HEK293 (cell line): ENCODE measurements around the gene HOXB8.

Experiments used
- GLI2 ChIP-seq: fragments of 450-650 bp; formaldehyde crosslinking; IDR thresholded peaks from 2 replicates; pipeline ENCODE4; 2017; ENCODE audit warnings: missing biosample characterization, missing genetic modification characterization, low read depth, borderline replicate concordance
- HIC1 ChIP-seq: fragments of 450-650 bp; formaldehyde crosslinking; IDR thresholded peaks from 2 replicates; pipeline ENCODE4 v1.5.1; 2016; ENCODE audit warnings: missing biosample characterization, missing genetic modification characterization
- MZF1 ChIP-seq: fragments of 450-650 bp; formaldehyde crosslinking; IDR thresholded peaks from 2 replicates; pipeline ENCODE4 v1.5.1; 2017; ENCODE audit warnings: missing biosample characterization, missing genetic modification characterization, borderline replicate concordance
- OSR2 ChIP-seq: fragments of 450-650 bp; formaldehyde crosslinking; IDR thresholded peaks from 2 replicates; pipeline ENCODE4 v1.5.1; 2016; ENCODE audit warnings: missing biosample characterization, missing genetic modification characterization
- OVOL3 ChIP-seq: fragments of 450-650 bp; formaldehyde crosslinking; IDR thresholded peaks from 2 replicates; pipeline ENCODE4 v1.5.1; 2016; ENCODE audit warnings: missing biosample characterization, missing genetic modification characterization
- PATZ1 ChIP-seq: fragments of 450-650 bp; formaldehyde crosslinking; IDR thresholded peaks from 2 replicates; pipeline ENCODE4 v1.5.1; 2016; ENCODE audit warnings: missing biosample characterization, missing genetic modification characterization
- RBAK ChIP-seq: fragments of 450-650 bp; formaldehyde crosslinking; IDR thresholded peaks from 2 replicates; pipeline ENCODE4 v1.5.1; 2016; ENCODE audit warnings: missing biosample characterization, missing genetic modification characterization
- SALL2 ChIP-seq: fragments of 450-650 bp; formaldehyde crosslinking; IDR thresholded peaks from 2 replicates; pipeline ENCODE4 v1.5.0; 2017; ENCODE audit warnings: missing biosample characterization, mild to moderate bottlenecking, missing genetic modification characterization, borderline replicate concordance
- SP3 ChIP-seq: fragments of 450-650 bp; formaldehyde crosslinking; IDR thresholded peaks from 2 replicates; pipeline ENCODE4 v1.5.1; 2016; ENCODE audit warnings: missing biosample characterization, missing genetic modification characterization
- ZBTB17 ChIP-seq: fragments of 450-650 bp; formaldehyde crosslinking; IDR thresholded peaks from 2 replicates; pipeline ENCODE4 v1.5.1; 2016; ENCODE audit warnings: missing biosample characterization, missing genetic modification characterization
- ZFP41 ChIP-seq: fragments of 450-650 bp; formaldehyde crosslinking; IDR thresholded peaks from 2 replicates; pipeline ENCODE4 v1.5.1; 2016; ENCODE audit warnings: missing biosample characterization, missing genetic modification characterization, borderline replicate concordance
- ZFP69B ChIP-seq: fragments of 450-650 bp; formaldehyde crosslinking; IDR thresholded peaks from 2 replicates; pipeline ENCODE4 v1.5.1; 2016; ENCODE audit warnings: missing biosample characterization, missing genetic modification characterization
- ZNF175 ChIP-seq: fragments of 450-650 bp; formaldehyde crosslinking; IDR thresholded peaks from 2 replicates; pipeline ENCODE4 v1.5.1; 2016; ENCODE audit warnings: missing biosample characterization, missing genetic modification characterization
- ZNF248 ChIP-seq: fragments of 450-650 bp; formaldehyde crosslinking; IDR thresholded peaks from 2 replicates; pipeline ENCODE4 v1.5.1; 2017; ENCODE audit warnings: missing biosample characterization, missing genetic modification characterization
- ZNF274 ChIP-seq, 2 experiments: fragments of 200-500 bp in 1 of 2; fragments of 450-650 bp in 1 of 2; sonication (Bioruptor generic) in 1 of 2; formaldehyde crosslinking in 1 of 2; IDR thresholded peaks; 2 replicates each; pipeline versions ENCODE4 v1.5.1 to v1.6.1; 2014 to 2016; ENCODE audit warnings: borderline replicate concordance in 1 of 2, inconsistent platforms in 1 of 2, low read length in 1 of 2, missing biosample characterization in 1 of 2, missing genetic modification characterization in 1 of 2
- ZNF292 ChIP-seq: fragments of 450-650 bp; formaldehyde crosslinking; IDR thresholded peaks from 2 replicates; pipeline ENCODE4 v1.5.1; 2016; ENCODE audit warnings: low read depth, missing biosample characterization, missing genetic modification characterization, borderline replicate concordance
- ZNF302 ChIP-seq: fragments of 450-650 bp; formaldehyde crosslinking; IDR thresholded peaks from 2 replicates; pipeline ENCODE4 v1.5.1; 2016; ENCODE audit warnings: missing biosample characterization, missing genetic modification characterization, low read depth
- ZNF341 ChIP-seq: fragments of 450-650 bp; formaldehyde crosslinking; IDR thresholded peaks from 2 replicates; pipeline ENCODE4; 2016; ENCODE audit warnings: low read depth, missing biosample characterization, missing genetic modification characterization
- ZNF530 ChIP-seq: fragments of 450-650 bp; formaldehyde crosslinking; IDR thresholded peaks from 2 replicates; pipeline ENCODE4 v1.5.1; 2016; ENCODE audit warnings: low read depth, missing biosample characterization, missing genetic modification characterization
- ZNF544 ChIP-seq: fragments of 450-650 bp; formaldehyde crosslinking; IDR thresholded peaks from 2 replicates; pipeline ENCODE4 v1.5.0; 2017; ENCODE audit warnings: missing biosample characterization, missing genetic modification characterization
- ZNF571 ChIP-seq: fragments of 450-650 bp; formaldehyde crosslinking; IDR thresholded peaks from 2 replicates; pipeline ENCODE4 v1.5.0; 2017; ENCODE audit warnings: missing biosample characterization, missing genetic modification characterization
- ZNF621 ChIP-seq: fragments of 450-650 bp; formaldehyde crosslinking; IDR thresholded peaks from 2 replicates; pipeline ENCODE4 v1.5.1; 2017; ENCODE audit warnings: missing biosample characterization, missing genetic modification characterization
- ZNF623 ChIP-seq: fragments of 450-650 bp; formaldehyde crosslinking; IDR thresholded peaks from 2 replicates; pipeline ENCODE4 v1.5.1; 2016; ENCODE audit warnings: missing biosample characterization, missing genetic modification characterization
- ZNF664 ChIP-seq: fragments of 450-650 bp; formaldehyde crosslinking; IDR thresholded peaks from 2 replicates; pipeline ENCODE4 v1.5.1; 2016; ENCODE audit warnings: missing biosample characterization, missing genetic modification characterization
- ZNF747 ChIP-seq: fragments of 450-650 bp; formaldehyde crosslinking; IDR thresholded peaks from 2 replicates; pipeline ENCODE4 v1.5.1; 2016; ENCODE audit warnings: missing biosample characterization, missing genetic modification characterization
- ZNF776 ChIP-seq: fragments of 450-650 bp; formaldehyde crosslinking; IDR thresholded peaks from 2 replicates; pipeline ENCODE4 v1.5.0; 2017; ENCODE audit warnings: missing biosample characterization, missing genetic modification characterization, borderline replicate concordance
- ZNF777 ChIP-seq: fragments of 450-650 bp; formaldehyde crosslinking; IDR thresholded peaks from 2 replicates; pipeline ENCODE4 v1.5.1; 2017; ENCODE audit warnings: missing biosample characterization, missing genetic modification characterization, borderline replicate concordance
- ZSCAN18 ChIP-seq: fragments of 450-650 bp; formaldehyde crosslinking; IDR thresholded peaks from 2 replicates; pipeline ENCODE4 v1.5.1; 2016; ENCODE audit warnings: missing biosample characterization, missing genetic modification characterization
- TF ChIP-seq, protein P1 (sequence below): fragments of 450-650 bp; formaldehyde crosslinking; IDR thresholded peaks from 2 replicates; pipeline ENCODE4 v1.5.1; 2016; ENCODE audit warnings: missing biosample characterization, missing genetic modification characterization, low read depth
- TF ChIP-seq, protein P2 (sequence below): sonication (generic); formaldehyde crosslinking; IDR thresholded peaks from 2 replicates; pipeline ENCODE4 v1.8.1; 2022; ENCODE audit warnings: mild to moderate bottlenecking, moderate library complexity, missing genetic modification reagents

The HOXB8 gene

GRCh38 chr17:48597778-48598631, 17.1 kb downstream of the HOXB8 start (continued):
- TF ChIP-seq PATZ1 (tag by site-specific recombination) (peak; percentile 63), ZNF341 (tag by site-specific recombination) (peak; percentile 98), HIC1 (tag by site-specific recombination) (0 out of 2 replicates have a peak, but pooled peaks have one; percentile 49), ZNF623 (tag by site-specific recombination) (no peak), ZFP41 (tag by site-specific recombination) (no peak), ZNF747 (no peak), SP3 (tag by site-specific recombination) (0 out of 2 replicates have a peak, but pooled peaks have one; percentile 31), MZF1 (no peak), ZNF175 (tag by site-specific recombination) (no peak), ZNF544 (no peak), ZNF777 (tag by site-specific recombination) (no peak), SALL2 (tag by site-specific recombination) (no peak), OSR2 (no peak), ZNF274 (IDR thresholded peaks at IDR 0.05; ENCODE audit: low read length) (no peak), ZNF274 (tag by site-specific recombination; IDR thresholded peaks at IDR 0.05; ENCODE audit: borderline replicate concordance) (no peak), OVOL3 (tag by site-specific recombination) (no peak), ZFP69B (tag by site-specific recombination) (peak; percentile 49; the same call in 1 of the 2 replicates), ZNF248 (tag by site-specific recombination) (no peak), RBAK (tag by site-specific recombination) (no peak), ZNF302 (tag by site-specific recombination) (no peak), ZBTB17 (tag by site-specific recombination) (peak; percentile 51), ZNF776 (tag by site-specific recombination) (no peak), ZNF664 (tag by site-specific recombination) (no peak), ZNF621 (tag by site-specific recombination) (no peak), GLI2 (tag by site-specific recombination) (0 out of 2 replicates have a peak, but pooled peaks have one; percentile 2), ZNF292 (tag by site-specific recombination) (no peak), ZNF530 (tag by site-specific recombination) (no peak), ZSCAN18 (no peak), ZNF571 (tag by site-specific recombination) (no peak)
- TF ChIP-seq, protein P1, sequence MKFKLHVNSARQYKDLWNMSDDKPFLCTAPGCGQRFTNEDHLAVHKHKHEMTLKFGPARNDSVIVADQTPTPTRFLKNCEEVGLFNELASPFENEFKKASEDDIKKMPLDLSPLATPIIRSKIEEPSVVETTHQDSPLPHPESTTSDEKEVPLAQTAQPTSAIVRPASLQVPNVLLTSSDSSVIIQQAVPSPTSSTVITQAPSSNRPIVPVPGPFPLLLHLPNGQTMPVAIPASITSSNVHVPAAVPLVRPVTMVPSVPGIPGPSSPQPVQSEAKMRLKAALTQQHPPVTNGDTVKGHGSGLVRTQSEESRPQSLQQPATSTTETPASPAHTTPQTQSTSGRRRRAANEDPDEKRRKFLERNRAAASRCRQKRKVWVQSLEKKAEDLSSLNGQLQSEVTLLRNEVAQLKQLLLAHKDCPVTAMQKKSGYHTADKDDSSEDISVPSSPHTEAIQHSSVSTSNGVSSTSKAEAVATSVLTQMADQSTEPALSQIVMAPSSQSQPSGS (tag by site-specific recombination), result no peak
- TF ChIP-seq, protein P2, sequence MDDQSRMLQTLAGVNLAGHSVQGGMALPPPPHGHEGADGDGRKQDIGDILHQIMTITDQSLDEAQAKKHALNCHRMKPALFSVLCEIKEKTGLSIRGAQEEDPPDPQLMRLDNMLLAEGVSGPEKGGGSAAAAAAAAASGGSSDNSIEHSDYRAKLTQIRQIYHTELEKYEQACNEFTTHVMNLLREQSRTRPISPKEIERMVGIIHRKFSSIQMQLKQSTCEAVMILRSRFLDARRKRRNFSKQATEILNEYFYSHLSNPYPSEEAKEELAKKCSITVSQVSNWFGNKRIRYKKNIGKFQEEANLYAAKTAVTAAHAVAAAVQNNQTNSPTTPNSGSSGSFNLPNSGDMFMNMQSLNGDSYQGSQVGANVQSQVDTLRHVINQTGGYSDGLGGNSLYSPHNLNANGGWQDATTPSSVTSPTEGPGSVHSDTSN (CRISPR knock-in tag), result no peak
